CD14-positive monocyte (primary cell): ENCODE results near the gene DUOX2. TPM values are rescaled to one million over a fixed set of nuclear protein-coding genes. Genes with fewer than 3 reads are reported as not detected.

Experiments
- DNase-seq, 3 donors: peaks; one replicate each; pipeline ENCODE4 v3.0.0-alpha.2; 2011 to 2022
- H2AFZ ChIP-seq: 2 replicates; pipeline ENCODE4 v1.6.0; 2012; ENCODE audit warnings: mild to moderate bottlenecking, low read depth, low read length, inconsistent platforms; ENCODE audit not compliant: insufficient read depth, poor library complexity, severe bottlenecking
- H3K27ac ChIP-seq, 2 donors: 1 replicate in 1 of 2; 2 replicates in 1 of 2; pipeline ENCODE4 v1.5.1; 2012 to 2013; ENCODE audit warnings: low read length in 2 of 2, control low read depth in 1 of 2, inconsistent platforms in 1 of 2, low read depth in 1 of 2, mild to moderate bottlenecking in 1 of 2
- H3K27me3 ChIP-seq, 2 donors: one replicate each; pipeline versions ENCODE4 v1.6.0 to v1.6.1; 2011 to 2013; ENCODE audit warnings: low read length in 2 of 2; ENCODE audit not compliant: control insufficient read depth in 2 of 2, insufficient read depth in 2 of 2
- H3K36me3 ChIP-seq, 2 donors: replicated peaks in 1 of 2; 1 replicate in 1 of 2; 2 replicates in 1 of 2; pipeline versions ENCODE4 v1.5.1 to v1.6.1; 2012 to 2013; ENCODE audit warnings: low read length in 2 of 2, control low read depth in 1 of 2, inconsistent platforms in 1 of 2, mild to moderate bottlenecking in 1 of 2; ENCODE audit not compliant: insufficient read depth in 2 of 2, control insufficient read depth in 1 of 2
- H3K4me1 ChIP-seq, 2 donors: 1 replicate in 1 of 2; 2 replicates in 1 of 2; pipeline versions ENCODE4 v1.5.1 to v1.6.1; 2012 to 2013; ENCODE audit warnings: low read length in 2 of 2, control low read depth in 1 of 2, inconsistent platforms in 1 of 2, mild to moderate bottlenecking in 1 of 2, moderate library complexity in 1 of 2; ENCODE audit not compliant: insufficient read depth in 2 of 2, control insufficient read depth in 1 of 2
- H3K4me2 ChIP-seq: replicated peaks from 2 replicates; pipeline ENCODE3; 2012; ENCODE audit warnings: low read length, moderate library complexity, mild to moderate bottlenecking; ENCODE audit not compliant: poor library complexity, severe bottlenecking; ENCODE audit errors: extremely low read depth
- H3K4me3 ChIP-seq, 3 experiments: fragments of 200-600 bp in 1 of 3; sonication (generic) in 1 of 3; replicated peaks in 1 of 3; 1 replicate in 2 of 3; 2 replicates in 1 of 3; pipeline ENCODE4 v1.5.1; 2011 to 2013; ENCODE audit warnings: low read length in 3 of 3, mild to moderate bottlenecking in 3 of 3, control low read depth in 2 of 3, low read depth in 2 of 3, inconsistent platforms in 1 of 3, moderate library complexity in 1 of 3
- H3K79me2 ChIP-seq: 2 replicates; pipeline ENCODE4 v1.6.0; 2012; ENCODE audit warnings: mild to moderate bottlenecking, control low read depth, inconsistent platforms, low read length, moderate library complexity; ENCODE audit not compliant: insufficient read depth
- H3K9ac ChIP-seq: 2 replicates; pipeline ENCODE4 v1.6.0; 2017; ENCODE audit warnings: low read length, mild to moderate bottlenecking; ENCODE audit not compliant: insufficient read depth, poor library complexity, severe bottlenecking
- H3K9me3 ChIP-seq, 2 donors: replicated peaks in 1 of 2; 1 replicate in 1 of 2; 2 replicates in 1 of 2; pipeline versions ENCODE4 v1.5.1 to v1.6.1; 2012 to 2013; ENCODE audit warnings: low read length in 2 of 2, control low read depth in 1 of 2; ENCODE audit not compliant: control insufficient read depth in 1 of 2, insufficient read depth in 1 of 2
- H4K20me1 ChIP-seq: 2 replicates; pipeline ENCODE4 v1.6.0; 2012; ENCODE audit warnings: mild to moderate bottlenecking, low read length, control low read depth, moderate library complexity; ENCODE audit not compliant: insufficient read depth
- H3K27ac Mint-ChIP-seq, 7 donors: one replicate each; pipeline ENCODE4 v1.8.0; 2020; ENCODE audit warnings: mild to moderate bottlenecking in 7 of 7, mixed read lengths in 7 of 7, moderate library complexity in 6 of 7, inconsistent platforms in 2 of 7
- H3K27me3 Mint-ChIP-seq, 3 donors: one replicate each; pipeline ENCODE4 v1.8.0; 2021 to 2022; ENCODE audit warnings: low read depth in 3 of 3, mild to moderate bottlenecking in 3 of 3, mixed read lengths in 3 of 3, moderate library complexity in 3 of 3, inconsistent platforms in 1 of 3
- H3K36me3 Mint-ChIP-seq, 2 donors: one replicate each; pipeline ENCODE4 v1.8.0; 2020; ENCODE audit warnings: mixed read lengths in 2 of 2, inconsistent platforms in 1 of 2, mild to moderate bottlenecking in 1 of 2
- H3K4me1 Mint-ChIP-seq: one replicate; pipeline ENCODE4 v1.8.0; 2020; ENCODE audit warnings: mild to moderate bottlenecking, mixed read lengths
- H3K4me3 Mint-ChIP-seq, 2 donors: one replicate each; pipeline ENCODE4 v1.8.0; 2020; ENCODE audit warnings: mild to moderate bottlenecking in 2 of 2, mixed read lengths in 2 of 2, moderate library complexity in 1 of 2
- H3K9me3 Mint-ChIP-seq, 7 donors: one replicate each; pipeline ENCODE4 v1.8.0; 2020 to 2022; ENCODE audit warnings: mixed read lengths in 7 of 7, mild to moderate bottlenecking in 6 of 7, moderate library complexity in 6 of 7, inconsistent platforms in 2 of 7
- CTCF ChIP-seq: fragments of 200-600 bp; IDR thresholded peaks from one replicate; pipeline ENCODE4 v1.8.0; 2022; ENCODE audit warnings: antibody characterized with exemption, mild to moderate bottlenecking
- WGBS: methylation state at CpG from one replicate; pipeline ENCODE4 v1.1.5; 2013; ENCODE audit warnings: missing lambda C conversion rate; ENCODE audit not compliant: insufficient coverage; 5-methylcytosine and 5-hydroxymethylcytosine counted together
- intact Hi-C, 2 donors: fragments of 100-400 bp; cut with micrococcal nuclease; formaldehyde crosslinking; loops; one replicate each; pipeline versions ENCODE4 v1.15.0 to v1.15.1; 2023
- polyA plus RNA-seq, 3 donors: library from polyadenylated mRNA; depleted of rRNA in 1 of 3; unstranded in 2 of 3; stranded (reverse) in 1 of 3; fragments of 300-500 nt in 2 of 3; fragments of >200 nt in 1 of 3; fragmentation: Illumina TruSeq in 2 of 3; gene quantifications; 1 replicate in 2 of 3; 2 replicates in 1 of 3; pipeline ENCODE4 v1.2.3, GENCODE V29; 2012 to 2021

Gene DUOX2
- polyA plus RNA-seq, 3 donors = 0.01 TPM; not detected in 2

- Histone ChIP-seq H3K79me2 (no peaks in the 10 kb centered on the region), H3K4me1 (no peaks in the 10 kb centered on the region), H3K27me3 (no peaks in the 10 kb centered on the region), H3K9me3 (no peaks in the 10 kb centered on the region), H3K36me3 (no peaks in the 10 kb centered on the region), H3K4me3 (no peak overlapping the region), H4K20me1 (no peaks in the 10 kb centered on the region), H2AFZ (no peak overlapping the region), H3K9ac (no peak overlapping the region), H3K27ac (no peak overlapping the region), H3K4me2 (no peak overlapping the region)
- DNase-seq = no peak
- TF ChIP-seq CTCF = no peak
- 93% methylated on average over 3 of the region's 8 CpGs for WGBS
- Mint-ChIP-seq H3K27ac (no peak overlapping the region), H3K9me3 (peaks cover 0 to 3% (median 0%) of the 10 kb centered on the region in 7 donors), H3K4me1 (no peaks in the 10 kb centered on the region), H3K27me3 (peaks cover 2 to 10% (median 8%) of the 10 kb centered on the region in 3 donors), H3K4me3 (no peak overlapping the region), H3K36me3 (peaks cover 2 to 7% of the 10 kb centered on the region in 2 donors)
- intact Hi-C loops = no loop called here
Observed at GRCh38 chr15:45155739-45156138, 41.8 kb upstream of the DUOX2 start.

- Histone ChIP-seq H3K9me3 (no peaks in the 10 kb centered on the region), H3K9ac (no peak overlapping the region), H2AFZ (no peak overlapping the region), H3K79me2 (no peaks in the 10 kb centered on the region), H4K20me1 (no peaks in the 10 kb centered on the region), H3K4me1 (no peaks in the 10 kb centered on the region), H3K36me3 (no peaks in the 10 kb centered on the region), H3K27me3 (no peaks in the 10 kb centered on the region), H3K4me3 (no peak overlapping the region), H3K4me2 (no peak overlapping the region), H3K27ac (no peak overlapping the region)
- Mint-ChIP-seq H3K4me3 (no peak overlapping the region), H3K4me1 (no peaks in the 10 kb centered on the region), H3K36me3 (peaks cover 2 to 7% of the 10 kb centered on the region in 2 donors), H3K27ac (peak overlapping the region in 1 of 7 donors; percentile 16), H3K9me3 (peaks cover 0 to 3% (median 0%) of the 10 kb centered on the region in 7 donors), H3K27me3 (peaks cover 2 to 8% (median 7%) of the 10 kb centered on the region in 3 donors)
- intact Hi-C loops = no loop called here
- TF ChIP-seq CTCF = no peak
- WGBS = 98% methylated on average over 31 of the region's 36 CpGs
- no peak for DNase-seq
Observed at GRCh38 chr15:45151998-45152828, 38.2 kb upstream of the DUOX2 start.
